PFSK-1 (cell line): ENCODE measurements around the gene KRTAP4-4.

Experiments
- FOXP2 ChIP-seq: optimal IDR thresholded peaks from 2 replicates; pipeline ENCODE3; 2011; ENCODE audit warnings: borderline replicate concordance, control low read depth, inconsistent platforms; ENCODE audit not compliant: insufficient read depth; ENCODE audit errors: extremely low read length, extremely low read depth
- POLR2AphosphoS5 ChIP-seq: IDR thresholded peaks from 2 replicates; pipeline ENCODE4 v1.6.1; 2012; ENCODE audit warnings: low read depth, mild to moderate bottlenecking, control low read depth, low read length, moderate library complexity
- REST ChIP-seq, 2 experiments: IDR thresholded peaks; 2 replicates each; pipeline versions ENCODE4 v1.6.1 to v1.8.0; 2011 to 2012; ENCODE audit warnings: low read depth in 2 of 2, low read length in 2 of 2, control low read depth in 1 of 2, inconsistent platforms in 1 of 2, mild to moderate bottlenecking in 1 of 2, moderate library complexity in 1 of 2; ENCODE audit not compliant: insufficient read depth in 1 of 2
- SIN3A ChIP-seq: IDR thresholded peaks from 2 replicates; pipeline ENCODE4 v1.6.1; 2012; ENCODE audit warnings: mild to moderate bottlenecking, low read length, moderate library complexity, borderline replicate concordance; ENCODE audit not compliant: insufficient read depth
- TAF1 ChIP-seq: IDR thresholded peaks from 2 replicates; pipeline ENCODE4 v1.6.1; 2012; ENCODE audit warnings: low read length, control low read depth, borderline replicate concordance; ENCODE audit not compliant: insufficient read depth

KRTAP4-4 gene

GRCh38 chr17:41186872-41187271 lies 26.3 kb upstream of the KRTAP4-4 start:
- TF ChIP-seq FOXP2 = no peak
- 0 out of 4 replicates have a peak, but pooled peaks of 1 of the 2 experiments have one; percentile 51 for TF ChIP-seq REST (IDR thresholded peaks at IDR 0.05; ENCODE audit: insufficient read depth in 1 of 2, low read depth in 2 of 2, low read length in 2 of 2)
- no peak for TF ChIP-seq SIN3A
- no peak for TF ChIP-seq TAF1
- TF ChIP-seq POLR2AphosphoS5 = no peak

GRCh38 chr17:41185001-41185400 lies 24.5 kb upstream of the KRTAP4-4 start:
- TF ChIP-seq TAF1 = no peak
- no peak for TF ChIP-seq REST (IDR thresholded peaks at IDR 0.05; ENCODE audit: insufficient read depth in 1 of 2, low read depth in 2 of 2, low read length in 2 of 2)
- no peak for TF ChIP-seq POLR2AphosphoS5

- no peak for TF ChIP-seq FOXP2
- TF ChIP-seq REST (IDR thresholded peaks at IDR 0.05; ENCODE audit: insufficient read depth in 1 of 2, low read depth in 2 of 2, low read length in 2 of 2) = no peak
- TF ChIP-seq POLR2AphosphoS5 = no peak
- no peak for TF ChIP-seq TAF1
- TF ChIP-seq SIN3A = no peak
Observed at GRCh38 chr17:41184480-41184961, 24.0 kb upstream of the KRTAP4-4 start, which contains the start of gene KRTAP4-1. KRTAP4-1 (minus strand) TSS chr17:41184911; CDS start chr17:41184854, 57 bp downstream.

- no peak for TF ChIP-seq POLR2AphosphoS5
- no peak for TF ChIP-seq REST (IDR thresholded peaks at IDR 0.05; ENCODE audit: insufficient read depth in 1 of 2, low read depth in 2 of 2, low read length in 2 of 2)
- no peak for TF ChIP-seq TAF1
- TF ChIP-seq SIN3A = no peak
- no peak for TF ChIP-seq FOXP2
Observed at GRCh38 chr17:41178843-41179616, 18.5 kb upstream of the KRTAP4-4 start.

- no peak for TF ChIP-seq SIN3A
- TF ChIP-seq POLR2AphosphoS5 = no peak
- no peak for TF ChIP-seq FOXP2
- no peak for TF ChIP-seq REST (IDR thresholded peaks at IDR 0.05; ENCODE audit: insufficient read depth in 1 of 2, low read depth in 2 of 2, low read length in 2 of 2)
- no peak for TF ChIP-seq TAF1
Observed at GRCh38 chr17:41178341-41178740, 17.8 kb upstream of the KRTAP4-4 start.
